Panc1 (cell line): ENCODE measurements around the gene TREX2. TPM values are rescaled to one million over a fixed set of nuclear protein-coding genes. Genes with fewer than 3 reads are reported as not detected.

Source experiments
- ATAC-seq: fragments of 200-7000 bp; cut with Tn5 transposase; 2 replicates; pipeline ENCODE4 v1.9.1; 2020; ENCODE audit warnings: mild to moderate bottlenecking, moderate library complexity
- BruUV-seq: library from RNA; stranded (reverse); fragments of 400-500 nt; replicated peaks from 2 replicates; lab custom pipeline; 2021; lab: Mats Ljungman, UMichigan
- CTCF ChIA-PET: fragments of 300-600 bp; sonication (Branson Sonifier 250); formaldehyde crosslinking; loops from one replicate; lab custom pipeline; 2022; ENCODE audit warnings: antibody characterized with exemption; lab: Charles Lee
- POLR2A ChIA-PET: fragments of 300-600 bp; sonication (Branson Sonifier 250); formaldehyde crosslinking; loops from one replicate; lab custom pipeline; 2022; ENCODE audit warnings: antibody characterized with exemption; lab: Charles Lee
- DNase-seq: peaks from one replicate; pipeline ENCODE4 v3.0.0-alpha.2; 2010; ENCODE audit warnings: low read depth, low spot score
- H3K27ac ChIP-seq: 2 replicates; pipeline ENCODE4 v1.5.1; 2011; ENCODE audit warnings: mild to moderate bottlenecking, low read length, inconsistent platforms
- H3K27me3 ChIP-seq: fragments of 200-500 bp; sonication (Bioruptor generic); 2 replicates; pipeline ENCODE4 v1.6.0; 2014; ENCODE audit warnings: low read length, inconsistent platforms; ENCODE audit not compliant: control insufficient read depth, insufficient read depth
- H3K36me3 ChIP-seq: fragments of 200-500 bp; sonication (Bioruptor generic); 2 replicates; pipeline ENCODE4 v1.5.1; 2014; ENCODE audit warnings: inconsistent platforms, mild to moderate bottlenecking, low read length, moderate library complexity; ENCODE audit not compliant: control insufficient read depth, insufficient read depth
- H3K4me1 ChIP-seq: 2 replicates; pipeline ENCODE4 v1.5.1; 2011; ENCODE audit warnings: inconsistent platforms, mild to moderate bottlenecking, low read length, moderate library complexity; ENCODE audit not compliant: control insufficient read depth, insufficient read depth
- H3K4me3 ChIP-seq, 2 experiments: 2 replicates each; pipeline ENCODE4 v1.5.1; 2011 to 2012; ENCODE audit warnings: low read depth in 2 of 2, low read length in 2 of 2, mild to moderate bottlenecking in 2 of 2, inconsistent platforms in 1 of 2, moderate library complexity in 1 of 2
- H3K9me3 ChIP-seq: fragments of 200-500 bp; sonication (Bioruptor generic); 2 replicates; pipeline ENCODE4 v1.5.1; 2014; ENCODE audit warnings: low read depth, mild to moderate bottlenecking, inconsistent platforms, low read length, moderate library complexity; ENCODE audit not compliant: control insufficient read depth, insufficient read depth
- CTCF ChIP-seq: fragments of 450-650 bp; IDR thresholded peaks from 2 replicates; pipeline ENCODE4 v1.5.1; 2017; ENCODE audit warnings: mild to moderate bottlenecking
- POLR2AphosphoS5 ChIP-seq: IDR thresholded peaks from 2 replicates; pipeline ENCODE4 v1.6.1; 2012; ENCODE audit warnings: mild to moderate bottlenecking, low read depth, low read length, moderate library complexity
- REST ChIP-seq, 2 experiments: IDR thresholded peaks; 2 replicates each; pipeline ENCODE4 v1.6.1; 2011 to 2012; ENCODE audit warnings: low read depth in 2 of 2, control low read depth in 1 of 2, low read length in 1 of 2, mild to moderate bottlenecking in 1 of 2, moderate library complexity in 1 of 2; ENCODE audit not compliant: insufficient read depth in 1 of 2
- SIN3A ChIP-seq: IDR thresholded peaks from 2 replicates; pipeline ENCODE4 v1.6.1; 2012; ENCODE audit warnings: low read depth, mild to moderate bottlenecking, low read length, moderate library complexity, borderline replicate concordance; ENCODE audit not compliant: insufficient read depth
- TCF7L2 ChIP-seq: IDR thresholded peaks from 2 replicates; pipeline ENCODE4 v1.6.1; 2011; ENCODE audit warnings: mild to moderate bottlenecking, low read depth, low read length, inconsistent platforms
- in situ Hi-C: cut with HindIII; loops from 2 replicates; pipeline ENCODE4 v1.10.0; 2016; ENCODE audit warnings: low sequenced_read_pairs, low pct_unique_long_range_greater_than_20kb
- intact Hi-C: fragments of 100-400 bp; cut with micrococcal nuclease; formaldehyde crosslinking; loops from one replicate; pipeline ENCODE4 v1.10.0; 2022; ENCODE audit not compliant: unreplicated experiment
- total RNA-seq: library from RNA; stranded (reverse); gene quantifications from one replicate; pipeline ENCODE4 v1.2.1, GENCODE V29; 2021; ENCODE audit not compliant: unreplicated experiment

TREX2 gene
- total RNA-seq, 1 experiment from 2014 or later = 2.4 TPM

GRCh38 chrX:153434801-153435200 lies 11.1 kb downstream of the TREX2 start:
- intact Hi-C loops (loop anchor here (10.0 kb wide), 1 partner anchor 400 kb away; no protein-coding TSS in a partner anchor), in situ Hi-C loops (no loop called here)
- no peak overlapping the region for H3K4me3 ChIP-seq
- ATAC-seq (no peak), DNase-seq (no peak)
- no peaks in the 10 kb centered on the region for H3K9me3 ChIP-seq
- TF ChIP-seq TCF7L2 (no peak), SIN3A (no peak), REST (IDR thresholded peaks at IDR 0.05; ENCODE audit: insufficient read depth in 1 of 2, low read depth in 2 of 2, low read length in 1 of 2) (no peak)
- BruUV-seq = no TSS peak
- no peak overlapping the region for H3K27ac ChIP-seq
- CTCF ChIA-PET = no interaction called here
- H3K36me3 ChIP-seq = no peaks in the 10 kb centered on the region
- no peaks in the 10 kb centered on the region for H3K27me3 ChIP-seq
- H3K4me1 ChIP-seq = no peaks in the 10 kb centered on the region
- POLR2A ChIA-PET = no interaction called here

GRCh38 chrX:153433781-153434285 lies 12.0 kb downstream of the TREX2 start:
- H3K4me3 ChIP-seq = no peak overlapping the region
- intact Hi-C loops (loop anchor here (10.0 kb wide), 1 partner anchor 399 kb away; no protein-coding TSS in a partner anchor), in situ Hi-C loops (no loop called here)
- no TSS peak for BruUV-seq
- TF ChIP-seq SIN3A (no peak), REST (IDR thresholded peaks at IDR 0.05; ENCODE audit: insufficient read depth in 1 of 2, low read depth in 2 of 2, low read length in 1 of 2) (no peak), CTCF (no peak), TCF7L2 (no peak), POLR2AphosphoS5 (no peak)
- H3K4me1 ChIP-seq = no peaks in the 10 kb centered on the region
- ATAC-seq (no peak), DNase-seq (no peak)
- H3K27me3 ChIP-seq = no peaks in the 10 kb centered on the region
- H3K9me3 ChIP-seq = no peaks in the 10 kb centered on the region
- ChIA-PET POLR2A (no interaction called here), CTCF (no interaction called here)
- H3K36me3 ChIP-seq = no peaks in the 10 kb centered on the region
- no peak overlapping the region for H3K27ac ChIP-seq
